Neural crest cell (in vitro differentiated cells): Measurements from ENCODE around the gene LDLRAD3. TPM values are rescaled to one million over a fixed set of nuclear protein-coding genes. Genes with fewer than 3 reads are reported as not detected.

Experiments used
- DNase-seq: peaks from one replicate; pipeline ENCODE4 v3.0.0; 2021; ENCODE audit warnings: low read depth, mixed read lengths, low spot score
- H3K27ac Mint-ChIP-seq: one replicate; pipeline ENCODE4 v1.8.0; 2021; ENCODE audit warnings: mild to moderate bottlenecking, mixed read lengths; ENCODE audit not compliant: unreplicated experiment
- H3K27me3 Mint-ChIP-seq: 2 replicates; pipeline ENCODE4 v1.8.0; 2021; ENCODE audit warnings: low read depth, mild to moderate bottlenecking, mixed read lengths
- H3K36me3 Mint-ChIP-seq: 2 replicates; pipeline ENCODE4 v1.8.0; 2021; ENCODE audit warnings: low read depth, mild to moderate bottlenecking, mixed read lengths
- H3K4me1 Mint-ChIP-seq: 2 replicates; pipeline ENCODE4 v1.8.0; 2021; ENCODE audit warnings: mixed read lengths
- H3K4me3 Mint-ChIP-seq: one replicate; pipeline ENCODE4 v1.8.0; 2021; ENCODE audit warnings: mild to moderate bottlenecking, mixed read lengths
- H3K9me3 Mint-ChIP-seq: 2 replicates; pipeline ENCODE4 v1.8.0; 2021; ENCODE audit warnings: mixed read lengths
- CTCF ChIP-seq: fragments of 200-600 bp; sonication (generic); conservative IDR thresholded peaks from 2 replicates; pipeline ENCODE4 v1.5.0; 2021; ENCODE audit warnings: antibody characterized with exemption, mild to moderate bottlenecking
- total RNA-seq: library from RNA; stranded (reverse); gene quantifications from 2 replicates; pipeline ENCODE4 v1.2.1, GENCODE V29; 2021

LDLRAD3 gene
- total RNA-seq, 1 donor from 2014 or later: 30.1 TPM

- no peak for DNase-seq
- TF ChIP-seq CTCF: no peak
- peaks cover 45% of the 10 kb centered on the region for H3K4me1 Mint-ChIP-seq
- H3K9me3 Mint-ChIP-seq: no peaks in the 10 kb centered on the region
- no peaks in the 10 kb centered on the region for H3K36me3 Mint-ChIP-seq
- peak overlapping the region; percentile 7 for H3K27ac Mint-ChIP-seq
- no peaks in the 10 kb centered on the region for H3K27me3 Mint-ChIP-seq
- H3K4me3 Mint-ChIP-seq: peak overlapping the region; percentile 38
Observed at GRCh38 chr11:35919244-35919643, 24.6 kb upstream of the LDLRAD3 start.

- no peak overlapping the region for H3K4me3 Mint-ChIP-seq
Observed at GRCh38 chr11:35923452-35923851, 20.4 kb upstream of the LDLRAD3 start.

DNA sequence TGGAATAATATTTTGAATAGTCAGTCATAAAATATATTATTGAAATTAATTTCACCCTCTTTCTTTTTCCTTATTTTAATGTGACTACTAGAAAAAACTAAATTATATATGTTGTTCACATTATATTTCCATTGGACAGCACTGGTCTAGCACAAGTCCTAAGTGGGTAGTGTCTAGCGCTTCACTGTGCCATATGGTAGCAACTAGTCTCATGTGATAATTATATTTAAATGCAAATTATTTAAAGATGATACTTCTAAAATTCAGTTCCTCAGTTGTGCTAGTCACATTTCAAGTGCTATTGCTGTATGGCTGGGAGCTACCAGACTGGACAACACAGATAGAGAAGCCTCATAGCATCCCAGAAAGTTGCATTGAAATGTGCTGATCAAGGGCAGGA lies 19.1 kb upstream of the LDLRAD3 start:
- Mint-ChIP-seq H3K36me3 (no peaks in the 10 kb centered on the region), H3K9me3 (no peaks in the 10 kb centered on the region), H3K27me3 (no peaks in the 10 kb centered on the region), H3K4me3 (no peak overlapping the region), H3K27ac (no peak overlapping the region), H3K4me1 (peaks cover 52% of the 10 kb centered on the region)
- DNase-seq: no peak
- no peak for TF ChIP-seq CTCF

More at GRCh38 chr11:35923452-35923851, 20.4 kb upstream of the LDLRAD3 start:
- H3K4me1 Mint-ChIP-seq: peaks cover 65% of the 10 kb centered on the region
- peak overlapping the region; percentile 72 for H3K27ac Mint-ChIP-seq
- H3K36me3 Mint-ChIP-seq: no peaks in the 10 kb centered on the region
- H3K27me3 Mint-ChIP-seq: no peaks in the 10 kb centered on the region
- no peak for DNase-seq
- TF ChIP-seq CTCF: no peak
- H3K9me3 Mint-ChIP-seq: no peaks in the 10 kb centered on the region

- no peaks in the 10 kb centered on the region for H3K9me3 Mint-ChIP-seq
- no peaks in the 10 kb centered on the region for H3K36me3 Mint-ChIP-seq
Observed at GRCh38 chr11:35927104-35927503, 16.8 kb upstream of the LDLRAD3 start.

DNA sequence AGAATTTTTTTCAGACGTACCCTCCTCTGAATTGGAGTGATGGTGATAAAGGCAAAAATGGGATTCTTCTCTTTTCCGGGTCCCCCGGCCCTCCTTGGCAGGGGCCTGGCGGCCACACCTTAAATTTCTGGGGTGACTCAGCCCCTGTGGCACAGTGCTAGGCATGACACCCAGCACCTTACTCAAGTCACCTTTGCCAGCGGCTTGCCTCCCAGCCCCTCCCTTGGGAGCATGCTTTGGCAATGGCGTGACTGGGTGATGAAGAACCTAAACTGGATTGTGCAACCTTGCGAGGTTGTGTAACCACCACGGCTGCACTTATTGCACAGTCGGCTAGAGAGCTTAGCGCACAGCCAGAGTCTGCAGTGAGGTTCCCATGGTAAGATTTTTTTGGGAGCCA lies 16.2 kb upstream of the LDLRAD3 start:
- Mint-ChIP-seq H3K9me3 (no peaks in the 10 kb centered on the region), H3K36me3 (no peaks in the 10 kb centered on the region), H3K4me3 (no peak overlapping the region), H3K4me1 (peaks cover 38% of the 10 kb centered on the region), H3K27ac (no peak overlapping the region), H3K27me3 (no peaks in the 10 kb centered on the region)
- no peak for DNase-seq
- TF ChIP-seq CTCF: no peak

More at GRCh38 chr11:35927104-35927503, 16.8 kb upstream of the LDLRAD3 start:
- no peak for DNase-seq
- H3K27me3 Mint-ChIP-seq: no peaks in the 10 kb centered on the region
- no peak overlapping the region for H3K27ac Mint-ChIP-seq
- H3K4me1 Mint-ChIP-seq: peaks cover 41% of the 10 kb centered on the region
- no peak for TF ChIP-seq CTCF
- peak overlapping the region; percentile 1 for H3K4me3 Mint-ChIP-seq
